Peyer's patch (tissue), 4 donors: ENCODE results near the gene CFHR5. TPM values are rescaled to one million over a fixed set of nuclear protein-coding genes. Genes with fewer than 3 reads are reported as not detected.
"Not testable (repeated sequence)": the region's sequence is repeated elsewhere in the genome, so short reads cannot be mapped to it uniquely, and the experiment has no call there.

Experiments used
- DNase-seq, 3 donors: peaks; one replicate each; pipeline ENCODE4 v3.0.0-alpha.2; 2017 to 2019
- H3K27ac ChIP-seq, 4 donors: fragments of 200-600 bp; sonication (generic); one replicate each; pipeline ENCODE4 v1.5.1; 2016 to 2019
- H3K27me3 ChIP-seq, 2 donors: fragments of 200-600 bp; sonication (generic); one replicate each; pipeline ENCODE4 v1.5.1; 2019
- H3K36me3 ChIP-seq, 3 donors: fragments of 200-600 bp; sonication (generic); one replicate each; pipeline ENCODE4 v1.5.1; 2016 to 2019
- H3K4me1 ChIP-seq, 4 donors: fragments of 200-600 bp; sonication (generic); one replicate each; pipeline ENCODE4 v1.5.1; 2016 to 2019
- H3K4me3 ChIP-seq, 4 donors: fragments of 200-600 bp; sonication (generic); 1 replicate in 3 of 4; 2 replicates in 1 of 4; pipeline ENCODE4 v1.5.1; 2016 to 2019; ENCODE audit warnings: mild to moderate bottlenecking in 1 of 4
- H3K9me3 ChIP-seq, 4 donors: fragments of 200-600 bp; sonication (generic); one replicate each; pipeline ENCODE4 v1.5.1; 2016 to 2019; ENCODE audit warnings: mild to moderate bottlenecking in 1 of 4
- CTCF ChIP-seq, 6 experiments: fragments of 450-650 bp in 4 of 6; fragments of 200-600 bp in 2 of 6; sonication (generic) in 1 of 6; IDR thresholded peaks; one replicate each; pipeline ENCODE4 v1.5.1; 2017 to 2019; ENCODE audit warnings: antibody characterized with exemption in 6 of 6, mild to moderate bottlenecking in 3 of 6, moderate library complexity in 1 of 6
- POLR2A ChIP-seq, 2 donors: fragments of 450-650 bp; IDR thresholded peaks; one replicate each; pipeline ENCODE4 v1.5.1; 2017; ENCODE audit warnings: antibody characterized with exemption in 2 of 2, mild to moderate bottlenecking in 2 of 2, moderate library complexity in 2 of 2
- total RNA-seq, 4 donors: library from RNA; depleted of rRNA; stranded (reverse); fragments of >200 nt; gene quantifications; one replicate each; pipeline ENCODE4 v1.1.0, GENCODE V29; 2016

CFHR5 gene
- total RNA-seq, 4 donors from 2014 or later: not detected

GRCh38 chr1:197029749-197030148 lies 52.4 kb downstream of the CFHR5 start:
- Histone ChIP-seq H3K27me3 (no peaks in the 10 kb centered on the region), H3K4me3 (no peak overlapping the region), H3K9me3 (no peaks in the 10 kb centered on the region), H3K4me1 (no peaks in the 10 kb centered on the region), H3K36me3 (no peaks in the 10 kb centered on the region), H3K27ac (no peak overlapping the region)
- no peak for DNase-seq
- TF ChIP-seq CTCF (IDR thresholded peaks at IDR 0.05) (no peak), POLR2A (IDR thresholded peaks at IDR 0.05) (no peak)

- not testable (repeated sequence) for H3K9me3 ChIP-seq, H3K4me1 ChIP-seq, H3K27me3 ChIP-seq, H3K27ac ChIP-seq, H3K4me3 ChIP-seq, DNase-seq, H3K36me3 ChIP-seq
These were observed 57.4 kb downstream of the CFHR5 start for GRCh38 chr1:197034631-197035339.

DNA sequence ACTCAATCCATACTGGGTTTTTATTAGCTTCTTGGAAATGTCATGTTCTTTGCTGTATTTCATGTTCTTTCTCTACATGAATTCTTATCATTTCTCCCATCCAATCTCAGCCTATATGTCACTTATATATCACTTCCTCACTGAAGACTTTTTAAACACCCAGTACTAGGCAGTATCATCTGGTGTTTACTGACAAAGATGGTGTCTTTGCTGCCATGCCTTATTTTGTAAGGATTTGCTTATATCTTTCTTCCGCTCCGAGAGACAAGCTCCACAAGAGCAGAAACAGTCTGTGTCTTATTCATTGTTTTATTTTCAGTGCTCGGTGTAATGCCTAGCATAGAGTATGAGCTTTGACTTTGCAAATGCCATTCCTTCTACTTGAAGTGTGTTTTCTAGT lies 59.5 kb downstream of the CFHR5 start:
- no peak overlapping the region for H3K4me3 ChIP-seq
- H3K27ac ChIP-seq: no peak overlapping the region
- H3K4me1 ChIP-seq: no peaks in the 10 kb centered on the region
- H3K36me3 ChIP-seq: no peaks in the 10 kb centered on the region
- TF ChIP-seq CTCF (IDR thresholded peaks at IDR 0.05): no peak
- TF ChIP-seq POLR2A (IDR thresholded peaks at IDR 0.05): no peak
- DNase-seq: no peak
- H3K27me3 ChIP-seq: no peaks in the 10 kb centered on the region
- no peaks in the 10 kb centered on the region for H3K9me3 ChIP-seq

DNA sequence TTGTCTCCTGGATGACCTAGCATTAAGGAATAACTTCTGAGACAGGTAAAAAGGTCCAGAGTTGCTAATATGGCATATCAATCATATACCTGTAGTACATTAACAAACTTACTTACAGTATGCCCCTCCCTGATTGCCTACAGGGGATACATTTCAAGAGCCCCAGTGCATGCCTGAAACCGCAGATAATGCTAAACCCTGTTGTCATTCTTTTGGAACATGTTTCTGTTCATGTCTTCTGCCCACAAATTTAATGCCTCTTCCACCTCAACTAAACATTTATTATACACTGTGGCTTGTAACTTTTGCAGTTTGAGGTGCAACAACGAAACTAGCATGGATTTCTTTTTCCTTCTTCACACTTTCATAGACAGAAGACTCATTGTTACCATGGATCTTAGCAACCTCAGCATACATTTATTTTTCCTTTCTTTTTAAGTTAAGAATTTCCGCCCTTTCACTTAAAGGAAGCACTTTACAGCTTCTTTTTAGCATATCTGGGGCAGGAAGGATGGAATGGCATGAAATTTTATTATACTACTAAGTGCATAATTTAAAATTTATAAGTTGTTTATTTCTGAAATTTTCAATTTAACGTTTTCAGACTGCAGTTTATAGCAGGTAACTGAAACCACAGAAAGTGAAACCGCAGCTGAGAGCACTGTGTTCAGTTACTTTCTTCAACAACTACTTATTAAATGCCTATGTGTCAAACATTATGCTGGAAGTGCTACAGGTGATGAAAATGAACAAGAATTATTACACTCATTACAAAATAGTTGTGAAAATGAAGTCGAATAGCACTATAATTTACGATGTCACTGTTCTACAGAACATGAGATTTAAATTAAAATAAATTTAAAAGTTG lies 64.4 kb downstream of the CFHR5 start:
- Histone ChIP-seq H3K4me1 (no peaks in the 10 kb centered on the region), H3K4me3 (no peak overlapping the region), H3K27me3 (no peaks in the 10 kb centered on the region), H3K9me3 (no peaks in the 10 kb centered on the region), H3K27ac (no peak overlapping the region), H3K36me3 (no peaks in the 10 kb centered on the region)
- no peak for DNase-seq
- TF ChIP-seq POLR2A (IDR thresholded peaks at IDR 0.05): no peak
- no peak for TF ChIP-seq CTCF (IDR thresholded peaks at IDR 0.05)

DNA sequence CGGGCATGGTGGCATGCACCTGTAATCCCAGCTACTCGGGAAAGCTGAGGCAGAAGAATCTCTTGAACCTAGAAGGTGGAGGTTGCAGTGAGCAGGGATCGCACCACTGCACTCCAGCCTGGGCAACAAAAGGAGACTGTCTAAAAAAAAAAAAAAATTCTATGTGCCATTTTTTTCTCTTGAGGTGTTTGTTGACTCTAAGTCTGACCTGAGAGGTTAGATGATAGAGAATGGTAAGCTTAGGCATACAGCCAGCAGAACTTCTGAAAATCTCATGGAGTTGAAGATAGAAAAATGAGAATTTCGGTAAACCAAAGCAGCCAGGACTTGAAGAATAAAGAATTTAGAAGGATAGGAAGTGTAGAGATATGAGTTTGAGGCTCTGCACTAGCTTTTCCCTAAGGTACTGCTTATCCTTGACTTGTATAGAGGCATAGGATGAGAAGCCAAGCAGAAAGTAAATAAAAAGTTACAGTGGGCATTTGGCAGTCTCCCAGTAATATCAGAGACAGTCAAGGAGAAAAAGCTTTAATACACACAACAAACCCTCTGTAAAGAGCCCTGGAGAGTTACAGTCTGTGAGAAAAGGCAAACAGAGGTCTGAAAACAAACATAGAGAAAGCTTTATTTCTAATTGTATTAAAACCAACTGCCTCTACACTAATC lies 65.5 kb downstream of the CFHR5 start:
- no peak for DNase-seq
- H3K4me3 ChIP-seq: no peak overlapping the region
- H3K4me1 ChIP-seq: no peaks in the 10 kb centered on the region
- H3K36me3 ChIP-seq: no peaks in the 10 kb centered on the region
- H3K27me3 ChIP-seq: no peaks in the 10 kb centered on the region
- H3K9me3 ChIP-seq: no peaks in the 10 kb centered on the region
- no peak overlapping the region for H3K27ac ChIP-seq
- no peak for TF ChIP-seq CTCF (IDR thresholded peaks at IDR 0.05)
- no peak for TF ChIP-seq POLR2A (IDR thresholded peaks at IDR 0.05)

DNA sequence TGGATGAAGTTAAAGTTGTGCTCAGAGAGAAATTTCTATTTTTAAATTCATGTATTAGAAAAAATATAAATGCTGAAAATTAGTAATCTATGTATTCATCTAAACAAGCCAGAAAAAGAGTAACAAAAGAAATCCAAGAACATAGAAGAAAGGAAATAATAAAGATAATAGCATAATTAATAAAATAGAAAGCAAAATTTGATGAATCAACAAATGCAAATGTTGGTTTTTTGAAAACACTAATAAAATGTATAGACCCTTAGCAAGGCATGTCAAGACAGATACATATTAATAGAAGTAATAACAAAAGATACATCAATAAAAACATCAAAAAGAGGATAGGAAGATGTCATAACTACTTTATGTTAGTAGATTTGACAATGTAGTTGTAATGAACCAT lies 71.7 kb downstream of the CFHR5 start:
- TF ChIP-seq POLR2A (IDR thresholded peaks at IDR 0.05): no peak
- TF ChIP-seq CTCF (IDR thresholded peaks at IDR 0.05): no peak

More for the DNA sequence above, 71.7 kb downstream of the CFHR5 start:
- H3K4me3 ChIP-seq: no peak overlapping the region
- H3K4me1 ChIP-seq: no peaks in the 10 kb centered on the region
- H3K36me3 ChIP-seq: no peaks in the 10 kb centered on the region
- H3K9me3 ChIP-seq: no peaks in the 10 kb centered on the region
- DNase-seq: no peak
- no peaks in the 10 kb centered on the region for H3K27me3 ChIP-seq
- no peak overlapping the region for H3K27ac ChIP-seq
